AG08396 (cell line): ENCODE data around the gene SLC48A1.

Experiments used
- DNase-seq: peaks from one replicate; pipeline ENCODE4 v3.0.0; 2012; ENCODE audit warnings: low spot score, mixed read lengths

SLC48A1 gene

DNA sequence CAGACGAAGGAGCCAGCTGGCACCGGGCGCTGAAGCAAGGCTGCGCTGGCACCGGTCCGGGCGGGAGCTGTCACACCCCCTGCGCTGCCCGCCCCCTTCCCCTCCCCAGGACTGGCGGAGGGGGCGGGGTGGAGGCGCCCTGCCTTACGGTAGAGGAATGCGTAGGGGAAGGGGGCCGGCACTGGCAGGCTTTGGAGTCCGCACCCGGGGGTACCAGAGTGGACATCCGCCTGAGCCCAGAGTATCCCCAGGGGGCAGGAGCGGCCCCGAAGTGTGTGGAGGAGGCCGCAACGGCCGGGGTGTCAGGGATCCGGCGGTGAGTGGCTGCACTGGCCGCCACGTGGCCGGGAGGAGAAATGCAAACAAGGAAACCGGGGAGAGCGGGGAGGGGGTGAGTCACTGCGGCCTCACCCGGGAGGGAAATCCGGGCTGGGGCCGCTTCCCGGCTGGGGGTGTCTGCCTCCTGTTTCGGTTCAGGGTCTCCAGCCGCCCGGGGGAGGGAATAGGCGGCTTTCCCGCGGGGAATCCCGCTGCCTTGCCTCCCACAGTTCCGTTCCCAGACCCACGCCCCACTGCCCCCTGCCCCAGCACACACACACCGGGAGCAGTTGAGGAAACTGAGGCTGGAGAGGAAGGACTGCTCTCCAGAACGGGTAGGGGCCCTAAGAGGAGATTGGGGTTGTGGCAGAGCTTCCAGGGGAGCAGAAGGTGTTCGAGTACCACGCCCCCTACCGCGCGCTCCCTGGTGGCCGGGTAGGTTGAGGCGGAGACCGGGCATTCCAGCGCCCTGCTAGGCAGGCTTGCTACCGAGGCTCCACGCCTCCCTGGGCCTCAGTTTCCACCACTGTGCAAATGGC, 14.0 kb upstream of the SLC48A1 start, which contains the start of gene RAPGEF3:
Gene RAPGEF3, minus strand, starts transcription at position 47 of the 857 bp plus-strand sequence. CDS start 324 bp downstream, outside the sequence.
- peak; percentile 95 for DNase-seq

DNA sequence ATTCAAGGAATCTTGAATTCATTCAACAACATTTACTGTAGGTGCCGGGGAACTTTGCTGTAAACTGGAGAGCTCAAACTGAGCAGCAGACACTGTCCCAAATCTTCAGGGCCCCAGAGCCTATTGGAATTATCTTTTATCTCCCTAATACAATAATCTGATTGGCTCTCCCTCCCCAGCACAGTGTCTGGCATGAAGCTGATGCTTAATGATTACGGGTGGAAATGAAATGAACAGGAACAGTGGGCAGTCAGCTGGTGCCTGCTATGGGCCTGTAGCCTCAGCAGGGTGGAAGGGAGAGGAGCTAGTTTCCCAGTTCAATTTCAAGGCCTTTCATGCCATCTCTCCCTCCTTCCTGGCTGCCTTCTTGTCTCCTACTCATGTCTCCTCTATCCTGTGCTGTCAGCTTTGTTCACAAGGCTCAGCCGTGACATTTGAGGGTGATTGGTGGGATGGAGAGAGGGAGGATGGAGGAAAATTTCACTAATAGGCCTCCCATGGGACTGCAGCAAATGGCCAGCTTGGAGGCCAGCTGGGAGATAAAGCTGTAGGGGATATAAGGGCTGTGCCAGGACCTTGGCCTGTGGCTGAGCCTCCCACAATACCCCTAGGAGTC, 10.1 kb upstream of the SLC48A1 start:
- DNase-seq, result no peak

GRCh38 chr12:47763481-47764346, 9.3 kb upstream of the SLC48A1 start:
- no peak for DNase-seq

DNA sequence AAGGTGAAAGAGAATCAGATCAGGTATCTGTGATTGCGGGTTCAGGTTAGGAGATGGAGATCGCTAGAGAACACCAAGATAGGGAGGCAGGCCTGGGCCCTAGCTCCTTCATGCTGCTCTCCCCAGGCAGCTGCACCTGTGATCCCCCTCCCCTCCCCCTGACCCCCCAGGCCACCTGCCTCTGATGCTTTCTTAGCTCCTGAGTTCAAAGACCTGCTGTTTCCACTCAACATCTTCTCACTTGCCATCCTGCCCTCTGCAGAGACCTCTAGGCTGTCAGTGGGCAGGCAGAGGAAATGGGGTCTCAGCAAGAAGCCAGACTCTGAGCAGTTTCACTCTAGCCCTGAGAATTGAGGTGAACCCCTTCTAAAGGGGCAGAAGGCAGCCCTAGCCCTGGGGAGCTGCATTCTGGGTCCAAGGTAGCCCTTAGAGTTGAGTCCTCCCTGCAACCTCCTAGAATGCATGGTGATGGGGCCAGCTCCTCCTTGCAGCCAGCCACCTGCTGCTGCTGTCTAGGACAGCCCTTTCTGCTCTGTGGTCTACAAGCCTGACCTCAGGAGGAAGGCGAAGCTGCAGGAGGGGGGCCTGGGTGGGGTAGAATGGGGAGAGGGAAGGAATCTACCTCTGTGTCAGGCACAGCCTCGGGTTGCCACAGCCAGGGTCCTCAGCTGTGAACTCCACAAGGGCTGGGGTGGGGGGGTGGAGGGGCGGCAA, 6.4 kb upstream of the SLC48A1 start:
- DNase-seq, result no peak

DNA sequence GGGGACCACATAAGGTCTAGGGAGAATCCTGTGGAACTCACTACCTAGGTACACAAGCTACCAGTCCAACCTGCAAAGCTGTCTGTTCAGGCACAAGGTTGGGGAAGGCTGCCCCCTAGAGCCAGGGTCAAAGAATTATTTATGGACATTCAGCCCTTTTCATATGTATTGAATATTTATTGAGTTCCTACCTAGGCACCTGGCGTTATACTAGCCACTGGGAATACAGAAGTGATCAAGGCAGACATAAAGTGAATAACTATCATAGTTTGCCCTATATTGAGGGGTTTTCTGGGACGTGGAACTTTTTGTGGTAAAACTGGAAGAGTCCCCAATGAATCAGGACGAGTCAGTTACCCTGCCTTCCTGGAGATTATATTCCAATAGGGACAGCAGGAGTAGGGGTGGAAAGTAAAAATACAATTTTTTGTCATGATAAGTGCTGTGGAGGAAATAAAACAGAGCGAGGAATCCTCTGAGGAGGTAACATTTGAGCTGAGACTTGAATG, 5.8 kb upstream of the SLC48A1 start:
- DNase-seq, result no peak

GRCh38 chr12:47768323-47768811, 4.7 kb upstream of the SLC48A1 start:
- DNase-seq, result peak; percentile 49

- DNase-seq, result no peak
These were observed 3.6 kb upstream of the SLC48A1 start for GRCh38 chr12:47769234-47770085.

- DNase-seq, result peak; percentile 47
These were observed 2.8 kb upstream of the SLC48A1 start for GRCh38 chr12:47770086-47770726.

GRCh38 chr12:47771304-47771703, 1.7 kb upstream of the SLC48A1 start:
- DNase-seq, result no peak

DNA sequence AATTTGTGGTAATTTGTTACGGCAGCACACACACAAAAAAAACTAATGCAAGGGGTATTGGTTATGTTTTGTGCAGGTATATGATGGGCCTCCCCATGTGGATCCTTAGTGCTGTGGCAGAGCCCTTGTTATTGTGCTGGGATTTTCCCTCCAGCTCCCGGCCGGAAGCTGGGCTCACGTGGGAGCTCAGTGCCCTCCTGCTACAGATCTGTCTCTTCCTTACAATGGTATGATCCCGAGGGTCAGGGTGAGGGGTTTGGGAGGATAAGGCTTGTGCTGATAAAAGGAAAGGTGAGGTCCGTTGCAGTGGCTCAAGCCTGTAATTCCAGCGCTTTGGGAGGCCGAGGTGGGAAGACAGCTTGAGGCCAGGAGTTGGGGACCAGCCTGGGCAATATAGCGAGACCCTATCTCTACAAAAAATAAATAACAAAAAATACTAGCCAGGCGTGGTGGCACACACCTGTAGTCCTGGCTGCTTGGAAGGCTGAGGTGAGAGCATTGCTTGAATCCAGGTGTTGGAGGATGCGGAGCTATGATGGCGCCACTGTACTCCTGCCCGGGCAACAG, 861 bp upstream of the SLC48A1 start:
- DNase-seq, result no peak

DNA sequence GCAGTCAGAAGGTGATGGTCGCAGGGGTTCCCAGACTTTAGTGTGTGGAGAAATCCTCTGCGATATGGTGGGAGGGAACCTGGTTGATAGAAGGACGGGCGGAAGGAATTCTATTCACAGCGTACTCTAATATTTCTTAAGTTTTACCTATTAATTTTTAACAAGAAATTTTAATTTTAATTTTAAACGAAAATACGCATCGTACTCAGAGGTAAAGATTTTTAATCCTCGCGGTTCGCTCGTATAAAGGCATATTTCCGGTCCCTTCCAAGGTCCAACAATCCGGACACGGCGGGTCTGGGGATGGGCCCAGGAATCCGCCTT, 338 bp upstream of the SLC48A1 start:
- DNase-seq, result no peak

- no peak for DNase-seq
These were observed 981 bp downstream of the SLC48A1 start for GRCh38 chr12:47773858-47774580.

GRCh38 chr12:47774663-47775062, 1.6 kb downstream of the SLC48A1 start:
- DNase-seq, result no peak

GRCh38 chr12:47775100-47775911, 2.3 kb downstream of the SLC48A1 start:
- DNase-seq, result no peak

GRCh38 chr12:47776471-47777143, 3.6 kb downstream of the SLC48A1 start:
- peak; percentile 52 for DNase-seq

DNA sequence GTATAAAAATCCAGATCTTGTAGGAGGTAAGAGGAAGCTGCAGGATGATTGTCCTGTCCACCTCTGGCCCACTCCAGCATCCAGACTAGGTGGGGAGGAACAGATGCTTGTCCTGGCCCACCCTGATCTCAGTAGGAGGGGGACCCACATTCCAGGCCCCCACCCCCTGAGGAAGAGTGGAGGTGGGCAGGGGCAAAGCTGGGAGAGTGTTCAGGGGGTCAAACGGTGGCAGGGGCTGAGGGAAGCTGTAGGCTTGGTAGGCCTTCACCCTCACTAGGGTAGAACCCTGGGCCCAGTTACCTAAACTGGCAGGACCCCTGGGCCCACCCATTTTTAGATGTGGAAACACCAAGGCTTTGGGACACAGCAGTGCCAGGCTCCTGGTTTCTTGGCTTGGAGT, 4.1 kb downstream of the SLC48A1 start:
- DNase-seq, result no peak

- DNase-seq, result no peak
These were observed 4.9 kb downstream of the SLC48A1 start for GRCh38 chr12:47777741-47778558.
